Colon (tissue), 2 donors: Measurements from ENCODE around the gene SORCS3.

ENCODE experiments used
- FAIRE-seq: peaks from 2 replicates; lab custom pipeline; 2012; peaks lifted over from hg19 to GRCh38; lab: Jason Lieb, UNC
- donor health status: control.
- donor health status: control.

SORCS3 gene

GRCh38 chr10:104850023-104850422 lies 208.9 kb downstream of the SORCS3 start:
- no peak for FAIRE-seq

GRCh38 chr10:104867966-104868598 lies 227.0 kb downstream of the SORCS3 start:
- no peak for FAIRE-seq

GRCh38 chr10:104872691-104873090 lies 231.6 kb downstream of the SORCS3 start:
- FAIRE-seq, result no peak

GRCh38 chr10:104873161-104873560 lies 232.1 kb downstream of the SORCS3 start:
- FAIRE-seq, result no peak

- no peak for FAIRE-seq
These were observed 234.5 kb downstream of the SORCS3 start for GRCh38 chr10:104875561-104875960.

GRCh38 chr10:104880624-104881398 lies 239.7 kb downstream of the SORCS3 start:
- FAIRE-seq, result no peak

GRCh38 chr10:104881740-104882139 lies 240.7 kb downstream of the SORCS3 start:
- FAIRE-seq, result no peak

- no peak for FAIRE-seq
These were observed 252.0 kb downstream of the SORCS3 start for GRCh38 chr10:104892879-104893617.

GRCh38 chr10:104893701-104894100 lies 252.6 kb downstream of the SORCS3 start:
- FAIRE-seq, result no peak

GRCh38 chr10:104894681-104895080 lies 253.6 kb downstream of the SORCS3 start:
- FAIRE-seq, result no peak

- FAIRE-seq, result no peak
These were observed 254.5 kb downstream of the SORCS3 start for GRCh38 chr10:104895541-104895940.

- no peak for FAIRE-seq
These were observed 254.9 kb downstream of the SORCS3 start for GRCh38 chr10:104895981-104896380.

GRCh38 chr10:104897696-104898095 lies 256.6 kb downstream of the SORCS3 start:
- FAIRE-seq, result no peak

GRCh38 chr10:104899779-104900178 lies 258.7 kb downstream of the SORCS3 start:
- no peak for FAIRE-seq

- FAIRE-seq, result no peak
These were observed 262.3 kb downstream of the SORCS3 start for GRCh38 chr10:104903433-104903832.

- FAIRE-seq, result no peak
These were observed 263.7 kb downstream of the SORCS3 start for GRCh38 chr10:104904753-104905323.

GRCh38 chr10:104906112-104906511 lies 265.0 kb downstream of the SORCS3 start:
- FAIRE-seq, result no peak

GRCh38 chr10:104907521-104907920 lies 266.4 kb downstream of the SORCS3 start:
- FAIRE-seq, result no peak

GRCh38 chr10:104908581-104908980 lies 267.5 kb downstream of the SORCS3 start:
- FAIRE-seq, result no peak

- FAIRE-seq, result no peak
These were observed 269.6 kb downstream of the SORCS3 start for GRCh38 chr10:104910712-104911111.

- no peak for FAIRE-seq
These were observed 272.3 kb downstream of the SORCS3 start for GRCh38 chr10:104913390-104913789.

- no peak for FAIRE-seq
These were observed 279.4 kb downstream of the SORCS3 start for GRCh38 chr10:104920476-104920875.

GRCh38 chr10:104921763-104922162 lies 280.7 kb downstream of the SORCS3 start:
- no peak for FAIRE-seq
